GM21737 (cell line): Measurements from ENCODE around the gene VCY1B.
"Not testable (repeated sequence)": the region's sequence is repeated elsewhere in the genome, so short reads cannot be mapped to it uniquely, and the experiment has no call there.

Experiments used
- ATAC-seq: cut with Tn5 transposase; IDR thresholded peaks from one replicate; pipeline ENCODE4 v1.9.1; 2021; ENCODE audit warnings: mild to moderate bottlenecking, moderate library complexity; ENCODE audit not compliant: unreplicated experiment

VCY1B gene

DNA sequence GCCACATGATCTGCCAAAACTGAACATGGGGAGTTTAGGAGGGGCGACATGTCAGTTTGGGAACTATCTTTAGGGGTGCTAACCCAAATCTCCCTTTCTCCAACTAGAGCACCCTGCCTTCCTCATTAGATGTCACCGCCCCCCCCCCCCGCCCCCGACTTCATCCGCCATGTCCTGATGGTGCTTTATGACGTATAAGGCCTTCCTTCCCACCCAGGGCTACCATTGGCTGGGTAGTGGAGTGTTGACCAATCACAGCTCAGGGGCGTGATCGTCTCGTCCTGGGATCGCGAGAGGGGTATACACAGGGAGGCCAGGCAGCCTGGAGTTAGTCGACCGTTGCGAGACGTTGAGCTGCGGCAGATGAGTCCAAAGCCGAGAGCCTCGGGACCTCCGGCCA, at the start of gene VCY1B:
VCY1B (plus strand) TSS at position 301 of the 400 bp plus-strand sequence; CDS start at position 364, 63 bp downstream.
- ATAC-seq = not testable (repeated sequence)

- not testable (repeated sequence) for ATAC-seq
These were observed 44.1 kb upstream of the VCY1B start for GRCh38 chrY:14011916-14012315.

GRCh38 chrY:14030395-14030794, 25.6 kb upstream of the VCY1B start:
- not testable (repeated sequence) for ATAC-seq

DNA sequence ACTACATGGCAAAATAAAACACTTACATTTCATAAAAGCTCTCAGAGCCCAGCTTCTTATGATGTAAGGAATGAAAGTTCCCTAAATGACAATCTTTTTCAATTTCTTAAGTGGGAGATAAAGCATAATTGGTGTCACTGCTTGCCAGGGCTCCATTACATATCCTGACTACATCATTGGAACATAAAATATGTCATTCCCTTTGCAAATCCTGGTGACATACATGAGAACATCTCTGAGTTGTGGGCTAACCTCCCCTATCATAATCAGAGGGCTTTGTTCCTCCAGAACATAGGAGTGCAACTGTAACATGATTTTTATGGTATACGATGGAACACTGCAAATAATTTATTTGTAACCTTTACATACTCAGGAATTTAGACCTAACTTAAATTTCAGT, 29.9 kb downstream of the VCY1B start:
- no peak for ATAC-seq
